Measurements from ENCODE around the gene MAP1B.

The MAP1B gene

DNA sequence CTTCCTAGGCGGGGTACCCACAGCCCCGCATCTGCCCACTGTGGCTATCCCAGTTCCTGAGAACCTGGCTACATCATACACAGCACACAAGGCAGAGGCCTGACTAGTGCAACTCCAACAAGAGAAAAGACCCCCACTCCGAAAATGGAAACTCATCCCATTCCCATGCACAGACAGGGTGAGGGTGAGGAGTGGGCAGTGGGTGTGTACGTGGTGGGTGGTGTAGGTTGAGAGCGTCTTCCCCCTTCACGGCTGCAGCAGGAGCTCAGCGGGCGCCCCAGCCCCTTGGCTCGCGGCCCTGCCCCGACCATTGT lies 501 bp upstream of the MAP1B start:
- Histone ChIP-seq H3K27ac (ENCODE audit: low read length) (no peak overlapping the region), H3K4me3 (ENCODE audit: low read depth in 1 of 2, low read length in 2 of 2) (peak overlapping the region; percentile 61 to 86), H3K27me3 (ENCODE audit: low read depth, low read length) (no peaks in the 10 kb centered on the region), H3K9me3 (ENCODE audit: control insufficient read depth in 1 of 2, low read length in 2 of 2) (no peaks in the 10 kb centered on the region), H3K36me3 (ENCODE audit: control insufficient read depth in 1 of 2, insufficient read depth in 2 of 2, low read length in 2 of 2) (no peaks in the 10 kb centered on the region), H3K4me1 (ENCODE audit: control insufficient read depth in 1 of 2, insufficient read depth in 2 of 2, low read length in 2 of 2) (peaks cover 0 to 11% of the 10 kb centered on the region in 2 donors)

GRCh38 chr5:72107901-72108201 lies 576 bp downstream of the MAP1B start:
- peaks cover 0 to 11% of the 10 kb centered on the region in 2 donors for H3K4me1 ChIP-seq (ENCODE audit: control insufficient read depth in 1 of 2, insufficient read depth in 2 of 2, low read length in 2 of 2)
- no peaks in the 10 kb centered on the region for H3K27me3 ChIP-seq (ENCODE audit: low read depth, low read length)
- peak overlapping the region; percentile 61 to 86 for H3K4me3 ChIP-seq (ENCODE audit: low read depth in 1 of 2, low read length in 2 of 2)
- no peaks in the 10 kb centered on the region for H3K36me3 ChIP-seq (ENCODE audit: control insufficient read depth in 1 of 2, insufficient read depth in 2 of 2, low read length in 2 of 2)
- no peaks in the 10 kb centered on the region for H3K9me3 ChIP-seq (ENCODE audit: control insufficient read depth in 1 of 2, low read length in 2 of 2)
- peak overlapping the region; percentile 62 for H3K27ac ChIP-seq (ENCODE audit: low read length)

GRCh38 chr5:72108202-72109061 lies 1.2 kb downstream of the MAP1B start:
- H3K9me3 ChIP-seq (ENCODE audit: control insufficient read depth in 1 of 2, low read length in 2 of 2) = no peaks in the 10 kb centered on the region
- H3K4me3 ChIP-seq (ENCODE audit: low read depth in 1 of 2, low read length in 2 of 2) = peak overlapping the region; percentile 61 to 86
- H3K27ac ChIP-seq (ENCODE audit: low read length) = peak overlapping the region; percentile 62
- no peaks in the 10 kb centered on the region for H3K27me3 ChIP-seq (ENCODE audit: low read depth, low read length)
- H3K36me3 ChIP-seq (ENCODE audit: control insufficient read depth in 1 of 2, insufficient read depth in 2 of 2, low read length in 2 of 2) = no peaks in the 10 kb centered on the region
- H3K4me1 ChIP-seq (ENCODE audit: control insufficient read depth in 1 of 2, insufficient read depth in 2 of 2, low read length in 2 of 2) = peaks cover 0 to 11% of the 10 kb centered on the region in 2 donors

- Histone ChIP-seq H3K36me3 (ENCODE audit: control insufficient read depth in 1 of 2, insufficient read depth in 2 of 2, low read length in 2 of 2) (no peaks in the 10 kb centered on the region), H3K27me3 (ENCODE audit: low read depth, low read length) (no peaks in the 10 kb centered on the region), H3K9me3 (ENCODE audit: control insufficient read depth in 1 of 2, low read length in 2 of 2) (no peaks in the 10 kb centered on the region), H3K4me3 (ENCODE audit: low read depth in 1 of 2, low read length in 2 of 2) (peak overlapping the region; percentile 57 to 86), H3K4me1 (ENCODE audit: control insufficient read depth in 1 of 2, insufficient read depth in 2 of 2, low read length in 2 of 2) (peaks cover 0 to 11% of the 10 kb centered on the region in 2 donors), H3K27ac (ENCODE audit: low read length) (no peak overlapping the region)
Measured at GRCh38 chr5:72109062-72109411, 1.8 kb downstream of the MAP1B start.

GRCh38 chr5:72109625-72110024 lies 2.4 kb downstream of the MAP1B start:
- Histone ChIP-seq H3K4me1 (ENCODE audit: control insufficient read depth in 1 of 2, insufficient read depth in 2 of 2, low read length in 2 of 2) (peaks cover 0 to 11% of the 10 kb centered on the region in 2 donors), H3K27ac (ENCODE audit: low read length) (no peak overlapping the region), H3K27me3 (ENCODE audit: low read depth, low read length) (no peaks in the 10 kb centered on the region), H3K4me3 (ENCODE audit: low read depth in 1 of 2, low read length in 2 of 2) (peak overlapping the region; percentile 57 to 86), H3K9me3 (ENCODE audit: control insufficient read depth in 1 of 2, low read length in 2 of 2) (no peaks in the 10 kb centered on the region), H3K36me3 (ENCODE audit: control insufficient read depth in 1 of 2, insufficient read depth in 2 of 2, low read length in 2 of 2) (no peaks in the 10 kb centered on the region)

- peaks cover 0 to 1% of the 10 kb centered on the region in 2 donors for H3K36me3 ChIP-seq (ENCODE audit: control insufficient read depth in 1 of 2, insufficient read depth in 2 of 2, low read length in 2 of 2)
- H3K4me1 ChIP-seq (ENCODE audit: control insufficient read depth in 1 of 2, insufficient read depth in 2 of 2, low read length in 2 of 2) = peaks cover 0 to 11% of the 10 kb centered on the region in 2 donors
- H3K27me3 ChIP-seq (ENCODE audit: low read depth, low read length) = no peaks in the 10 kb centered on the region
- H3K9me3 ChIP-seq (ENCODE audit: control insufficient read depth in 1 of 2, low read length in 2 of 2) = no peaks in the 10 kb centered on the region
- no peak overlapping the region for H3K27ac ChIP-seq (ENCODE audit: low read length)
- H3K4me3 ChIP-seq (ENCODE audit: low read depth in 1 of 2, low read length in 2 of 2) = peak overlapping the region in 1 of 2 donors; percentile 11
Measured at GRCh38 chr5:72110394-72111013, 3.2 kb downstream of the MAP1B start.

GRCh38 chr5:72112389-72112788 lies 5.1 kb downstream of the MAP1B start:
- peaks cover 0 to 12% of the 10 kb centered on the region in 2 donors for H3K36me3 ChIP-seq (ENCODE audit: control insufficient read depth in 1 of 2, insufficient read depth in 2 of 2, low read length in 2 of 2)
- H3K4me1 ChIP-seq (ENCODE audit: control insufficient read depth in 1 of 2, insufficient read depth in 2 of 2, low read length in 2 of 2) = peaks cover 0 to 9% of the 10 kb centered on the region in 2 donors
- no peaks in the 10 kb centered on the region for H3K9me3 ChIP-seq (ENCODE audit: control insufficient read depth in 1 of 2, low read length in 2 of 2)
- no peak overlapping the region for H3K4me3 ChIP-seq (ENCODE audit: low read depth in 1 of 2, low read length in 2 of 2)
- H3K27ac ChIP-seq (ENCODE audit: low read length) = no peak overlapping the region
- no peaks in the 10 kb centered on the region for H3K27me3 ChIP-seq (ENCODE audit: low read depth, low read length)

- Histone ChIP-seq H3K36me3 (ENCODE audit: control insufficient read depth in 1 of 2, insufficient read depth in 2 of 2, low read length in 2 of 2) (peaks cover 0 to 19% of the 10 kb centered on the region in 2 donors), H3K27me3 (ENCODE audit: low read depth, low read length) (no peaks in the 10 kb centered on the region), H3K4me3 (ENCODE audit: low read depth in 1 of 2, low read length in 2 of 2) (no peak overlapping the region), H3K9me3 (ENCODE audit: control insufficient read depth in 1 of 2, low read length in 2 of 2) (no peaks in the 10 kb centered on the region), H3K27ac (ENCODE audit: low read length) (no peak overlapping the region), H3K4me1 (ENCODE audit: control insufficient read depth in 1 of 2, insufficient read depth in 2 of 2, low read length in 2 of 2) (peaks cover 0 to 8% of the 10 kb centered on the region in 2 donors)
Measured at GRCh38 chr5:72114629-72115028, 7.4 kb downstream of the MAP1B start.

DNA sequence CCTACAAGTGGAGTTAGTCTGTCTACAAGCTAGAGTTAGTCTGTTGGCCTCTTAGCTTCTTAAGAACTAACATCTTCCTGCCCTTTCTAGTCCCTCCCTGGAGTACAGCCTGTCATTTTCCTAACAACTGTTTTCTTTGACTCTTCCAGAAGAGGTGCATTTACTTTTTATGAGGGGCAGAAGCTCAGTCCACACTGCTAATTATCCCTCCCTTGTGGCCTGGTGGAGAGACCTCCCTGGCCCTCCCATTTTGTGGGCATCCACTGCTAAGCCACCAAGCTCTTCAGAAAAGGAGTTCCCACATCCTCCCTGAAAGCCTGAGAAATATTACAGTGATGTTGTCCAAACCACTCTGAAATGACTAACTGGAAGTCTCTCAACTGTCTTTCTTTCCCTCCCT lies 8.0 kb downstream of the MAP1B start:
- H3K36me3 ChIP-seq (ENCODE audit: control insufficient read depth in 1 of 2, insufficient read depth in 2 of 2, low read length in 2 of 2) = peaks cover 0 to 19% of the 10 kb centered on the region in 2 donors
- H3K27ac ChIP-seq (ENCODE audit: low read length) = no peak overlapping the region
- H3K9me3 ChIP-seq (ENCODE audit: control insufficient read depth in 1 of 2, low read length in 2 of 2) = no peaks in the 10 kb centered on the region
- H3K27me3 ChIP-seq (ENCODE audit: low read depth, low read length) = no peaks in the 10 kb centered on the region
- peaks cover 0 to 4% of the 10 kb centered on the region in 2 donors for H3K4me1 ChIP-seq (ENCODE audit: control insufficient read depth in 1 of 2, insufficient read depth in 2 of 2, low read length in 2 of 2)
- H3K4me3 ChIP-seq (ENCODE audit: low read depth in 1 of 2, low read length in 2 of 2) = no peak overlapping the region

DNA sequence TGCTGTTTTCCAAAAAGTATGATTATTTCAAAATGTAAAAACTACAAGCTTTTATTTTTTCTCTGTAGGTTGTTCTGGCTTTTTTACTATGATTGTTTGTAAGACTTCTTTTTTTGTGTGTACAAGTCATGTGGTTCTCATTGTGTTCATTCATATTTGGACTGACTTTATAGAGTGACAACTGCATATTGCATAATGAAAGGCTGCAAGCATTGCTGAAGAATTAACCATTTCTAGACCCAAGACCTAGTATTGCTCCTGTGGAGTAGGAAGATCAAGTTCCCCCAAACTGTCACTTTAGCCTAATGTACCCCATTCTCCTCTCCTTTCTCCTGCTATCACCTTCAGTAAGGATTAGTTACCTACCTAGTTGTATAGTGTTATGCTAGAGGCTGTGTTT lies 10.0 kb downstream of the MAP1B start:
- H3K4me3 ChIP-seq (ENCODE audit: low read depth in 1 of 2, low read length in 2 of 2) = no peak overlapping the region
- no peak overlapping the region for H3K27ac ChIP-seq (ENCODE audit: low read length)
- H3K36me3 ChIP-seq (ENCODE audit: control insufficient read depth in 1 of 2, insufficient read depth in 2 of 2, low read length in 2 of 2) = peaks cover 0 to 19% of the 10 kb centered on the region in 2 donors
- H3K4me1 ChIP-seq (ENCODE audit: control insufficient read depth in 1 of 2, insufficient read depth in 2 of 2, low read length in 2 of 2) = no peaks in the 10 kb centered on the region
- no peaks in the 10 kb centered on the region for H3K9me3 ChIP-seq (ENCODE audit: control insufficient read depth in 1 of 2, low read length in 2 of 2)
- no peaks in the 10 kb centered on the region for H3K27me3 ChIP-seq (ENCODE audit: low read depth, low read length)

GRCh38 chr5:72121052-72121779 lies 13.9 kb downstream of the MAP1B start:
- Histone ChIP-seq H3K9me3 (ENCODE audit: control insufficient read depth in 1 of 2, low read length in 2 of 2) (no peaks in the 10 kb centered on the region), H3K27me3 (ENCODE audit: low read depth, low read length) (no peaks in the 10 kb centered on the region), H3K4me3 (ENCODE audit: low read depth in 1 of 2, low read length in 2 of 2) (no peak overlapping the region), H3K4me1 (ENCODE audit: control insufficient read depth in 1 of 2, insufficient read depth in 2 of 2, low read length in 2 of 2) (peaks cover 0 to 14% of the 10 kb centered on the region in 2 donors), H3K27ac (ENCODE audit: low read length) (no peak overlapping the region), H3K36me3 (ENCODE audit: control insufficient read depth in 1 of 2, insufficient read depth in 2 of 2, low read length in 2 of 2) (peaks cover 0 to 10% of the 10 kb centered on the region in 2 donors)

Data from muscle layer of duodenum (tissue), 2 donors.